OCI-LY3 (cell line): ENCODE measurements around the gene MON2.
A peak's percentile ranks its signal among the peaks of the same experiment; 100 is the strongest.

ENCODE experiments used
- H2AFZ ChIP-seq: fragments of 200-600, 300-600 bp; shearing (Covaris generic); 2 replicates; pipeline ENCODE4 v1.6.0; 2014; ENCODE audit warnings: antibody characterized with exemption, low read depth, low read length
- H3K27ac ChIP-seq: fragments of 200-600, 300-600 bp; sonication (generic); 2 replicates; pipeline ENCODE4 v1.5.1; 2014; ENCODE audit warnings: mild to moderate bottlenecking, low read length, moderate library complexity, mixed read lengths
- H3K27me3 ChIP-seq: fragments of 200-600, 300-600 bp; sonication (generic); 2 replicates; pipeline ENCODE4 v1.6.1; 2014; ENCODE audit warnings: low read depth, low read length, mixed read lengths
- H3K36me3 ChIP-seq: fragments of 200-600, 300-600 bp; sonication (generic); replicated peaks from 2 replicates; pipeline ENCODE3; 2014; ENCODE audit warnings: low read depth, low read length, mixed read lengths
- H3K4me1 ChIP-seq: fragments of 300-600, 200-600 bp; sonication (generic); 2 replicates; pipeline ENCODE4 v1.6.1; 2014; ENCODE audit warnings: low read length, mixed read lengths
- H3K4me2 ChIP-seq: fragments of 200-600, 300-600 bp; sonication (generic); 2 replicates; pipeline ENCODE4 v1.6.1; 2014; ENCODE audit warnings: low read length, mixed read lengths
- H3K4me3 ChIP-seq: fragments of 300-600, 200-600 bp; sonication (generic); 2 replicates; pipeline ENCODE4 v1.5.1; 2014; ENCODE audit warnings: antibody characterized with exemption, mild to moderate bottlenecking, low read length, moderate library complexity
- H3K79me2 ChIP-seq: fragments of 300-600, 200-600 bp; shearing (Covaris generic); 2 replicates; pipeline ENCODE4 v1.6.1; 2014; ENCODE audit warnings: mild to moderate bottlenecking, low read length, mixed read lengths
- H3K9ac ChIP-seq: fragments of 300-600, 200-600 bp; shearing (Covaris generic); 2 replicates; pipeline ENCODE4 v1.6.0; 2014; ENCODE audit warnings: mild to moderate bottlenecking, low read length, moderate library complexity
- H3K9me3 ChIP-seq: fragments of 200-600, 300-600 bp; shearing (Covaris generic); 2 replicates; pipeline ENCODE4 v1.6.1; 2014; ENCODE audit warnings: low read length, mixed read lengths; ENCODE audit not compliant: insufficient read depth
- H4K20me1 ChIP-seq: fragments of 200-600, 300-600 bp; sonication (generic); 2 replicates; pipeline ENCODE4 v1.6.1; 2016; ENCODE audit warnings: low read length, mixed read lengths; ENCODE audit not compliant: insufficient read depth
- EZH2phosphoT487 ChIP-seq: fragments of 200-600 bp; shearing (Covaris generic); IDR thresholded peaks from 2 replicates; pipeline ENCODE4 v1.6.1; 2018; ENCODE audit warnings: antibody characterized with exemption, mixed run types, low read depth
- TF ChIP-seq, protein P1 (sequence below): fragments of 200-600, 300-600 bp; sonication (generic); IDR thresholded peaks from 2 replicates; pipeline ENCODE4 v1.5.1; 2014; ENCODE audit warnings: antibody characterized with exemption, low read length, low read depth

Gene MON2

DNA sequence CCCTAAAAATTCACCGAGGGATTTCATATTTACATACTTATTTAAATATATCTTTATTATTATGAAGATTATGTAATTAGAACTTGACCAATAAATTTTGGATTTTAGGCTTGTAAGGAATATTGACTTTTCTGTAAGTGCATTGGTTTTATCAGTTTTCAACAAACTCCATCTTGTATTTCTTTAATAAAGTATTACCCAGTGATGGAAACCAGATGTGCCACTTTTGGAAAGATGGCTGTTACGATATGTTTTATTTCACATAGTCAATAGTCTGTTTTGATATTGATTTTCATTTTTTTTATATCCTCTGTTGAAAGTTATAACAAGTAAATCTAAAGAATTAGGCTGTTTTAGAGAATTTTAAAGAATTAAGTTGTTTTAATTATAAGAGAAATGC lies 1.8 kb downstream of the MON2 start:
- Histone ChIP-seq H3K4me1 (peaks cover 13% of the 10 kb centered on the region), H3K4me2 (peak overlapping the region; percentile 97), H3K79me2 (peaks cover 57% of the 10 kb centered on the region), H4K20me1 (peaks cover 13% of the 10 kb centered on the region; the same call in 1 of the 2 replicates), H3K9ac (0 out of 2 replicates have a peak overlapping the region, but pooled peaks have one; percentile 95), H3K4me3 (no peak overlapping the region), H3K27ac (no peak overlapping the region), H3K9me3 (no peaks in the 10 kb centered on the region), H2AFZ (no peak overlapping the region), H3K36me3 (peaks cover 6% of the 10 kb centered on the region), H3K27me3 (no peaks in the 10 kb centered on the region)
- TF ChIP-seq, protein P1, sequence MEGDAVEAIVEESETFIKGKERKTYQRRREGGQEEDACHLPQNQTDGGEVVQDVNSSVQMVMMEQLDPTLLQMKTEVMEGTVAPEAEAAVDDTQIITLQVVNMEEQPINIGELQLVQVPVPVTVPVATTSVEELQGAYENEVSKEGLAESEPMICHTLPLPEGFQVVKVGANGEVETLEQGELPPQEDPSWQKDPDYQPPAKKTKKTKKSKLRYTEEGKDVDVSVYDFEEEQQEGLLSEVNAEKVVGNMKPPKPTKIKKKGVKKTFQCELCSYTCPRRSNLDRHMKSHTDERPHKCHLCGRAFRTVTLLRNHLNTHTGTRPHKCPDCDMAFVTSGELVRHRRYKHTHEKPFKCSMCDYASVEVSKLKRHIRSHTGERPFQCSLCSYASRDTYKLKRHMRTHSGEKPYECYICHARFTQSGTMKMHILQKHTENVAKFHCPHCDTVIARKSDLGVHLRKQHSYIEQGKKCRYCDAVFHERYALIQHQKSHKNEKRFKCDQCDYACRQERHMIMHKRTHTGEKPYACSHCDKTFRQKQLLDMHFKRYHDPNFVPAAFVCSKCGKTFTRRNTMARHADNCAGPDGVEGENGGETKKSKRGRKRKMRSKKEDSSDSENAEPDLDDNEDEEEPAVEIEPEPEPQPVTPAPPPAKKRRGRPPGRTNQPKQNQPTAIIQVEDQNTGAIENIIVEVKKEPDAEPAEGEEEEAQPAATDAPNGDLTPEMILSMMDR: no peak
- TF ChIP-seq EZH2phosphoT487: no peak

DNA sequence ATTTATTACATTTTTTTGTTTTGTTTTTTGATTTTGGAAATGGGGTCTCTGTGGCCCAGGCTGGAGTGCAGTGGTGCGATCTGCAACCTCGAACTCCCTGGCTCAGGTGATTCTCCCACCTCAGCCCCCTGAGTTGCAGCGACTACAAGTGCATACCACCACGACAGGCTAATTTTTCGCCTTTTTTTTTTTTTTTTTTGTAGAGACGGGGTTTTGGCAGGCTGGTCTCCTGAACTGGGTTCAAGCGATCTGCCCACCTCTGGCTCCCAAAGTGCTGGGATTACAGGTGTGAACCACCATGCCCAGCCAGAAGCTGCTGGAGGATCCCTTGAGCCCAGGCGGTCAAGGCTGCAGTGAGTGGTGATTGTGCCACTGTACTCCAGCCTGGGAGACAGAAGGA lies 2.3 kb downstream of the MON2 start:
- H3K4me1 ChIP-seq: peaks cover 13% of the 10 kb centered on the region
- no peak overlapping the region for H3K9ac ChIP-seq
- no peaks in the 10 kb centered on the region for H3K27me3 ChIP-seq
- no peak overlapping the region for H2AFZ ChIP-seq
- H3K4me2 ChIP-seq: 0 out of 2 replicates have a peak overlapping the region, but pooled peaks have one; percentile 97
- H3K27ac ChIP-seq: no peak overlapping the region
- peaks cover 16% of the 10 kb centered on the region; the same call in 1 of the 2 replicates for H4K20me1 ChIP-seq
- TF ChIP-seq, protein P1: no peak
- H3K4me3 ChIP-seq: no peak overlapping the region
- H3K79me2 ChIP-seq: peaks cover 62% of the 10 kb centered on the region
- H3K36me3 ChIP-seq: peaks cover 9% of the 10 kb centered on the region
- no peaks in the 10 kb centered on the region for H3K9me3 ChIP-seq

DNA sequence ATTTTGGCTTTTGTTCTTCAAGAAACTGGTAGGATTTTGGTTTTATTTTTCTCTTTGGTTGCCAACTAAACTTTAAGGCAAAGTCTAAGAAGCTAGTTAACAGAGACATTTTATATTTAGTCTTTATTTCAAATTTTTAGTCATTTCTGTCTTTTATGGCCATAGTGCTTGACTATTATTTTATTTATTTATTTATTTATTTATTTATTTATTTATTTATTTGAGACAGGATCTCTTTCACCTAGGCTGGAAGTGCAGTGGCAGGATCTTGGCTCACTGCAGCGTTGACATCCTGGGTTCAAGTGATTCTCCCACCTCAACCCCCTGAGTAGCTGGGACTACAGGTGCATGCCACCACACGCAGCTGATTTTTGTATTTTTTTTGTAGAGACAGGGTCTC lies 3.1 kb downstream of the MON2 start:
- Histone ChIP-seq H4K20me1 (peaks cover 16% of the 10 kb centered on the region; the same call in 1 of the 2 replicates), H3K4me2 (no peak overlapping the region), H3K27ac (no peak overlapping the region), H3K27me3 (no peaks in the 10 kb centered on the region), H3K4me3 (no peak overlapping the region), H3K4me1 (peaks cover 13% of the 10 kb centered on the region), H3K79me2 (peaks cover 62% of the 10 kb centered on the region), H2AFZ (no peak overlapping the region), H3K9me3 (no peaks in the 10 kb centered on the region), H3K9ac (no peak overlapping the region), H3K36me3 (peaks cover 9% of the 10 kb centered on the region)
- no peak for TF ChIP-seq EZH2phosphoT487
- TF ChIP-seq, protein P1: no peak

DNA sequence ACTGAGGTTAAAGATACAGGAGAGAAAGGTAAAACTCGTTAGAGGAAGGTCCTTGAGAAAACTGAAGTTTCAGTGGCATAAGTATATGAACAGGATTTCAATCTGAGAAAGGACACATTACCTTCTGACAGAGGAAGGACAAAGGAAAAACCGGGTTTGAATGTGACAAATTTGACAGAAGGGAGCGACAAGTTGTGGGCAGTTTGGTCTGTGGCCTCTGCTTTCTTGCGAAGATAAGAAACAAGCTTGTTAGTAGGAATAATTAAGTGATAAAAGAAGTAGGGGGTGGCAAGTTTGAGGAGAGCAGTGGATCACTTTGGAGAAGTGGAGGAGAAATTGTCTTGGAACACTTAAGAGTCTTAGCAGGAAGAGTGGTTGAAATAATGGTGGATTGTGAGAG lies 5.1 kb downstream of the MON2 start:
- Histone ChIP-seq H3K4me1 (peaks cover 7% of the 10 kb centered on the region), H3K4me3 (no peak overlapping the region), H4K20me1 (peaks cover 16% of the 10 kb centered on the region), H3K36me3 (peaks cover 9% of the 10 kb centered on the region), H3K27me3 (no peaks in the 10 kb centered on the region), H2AFZ (no peak overlapping the region), H3K4me2 (no peak overlapping the region), H3K9ac (no peak overlapping the region), H3K9me3 (no peaks in the 10 kb centered on the region), H3K27ac (no peak overlapping the region), H3K79me2 (peaks cover 62% of the 10 kb centered on the region)
- TF ChIP-seq, protein P1: no peak
- TF ChIP-seq EZH2phosphoT487: no peak
